Lower leg skin (tissue), 3 donors: Measurements from ENCODE around the gene CWC22.

Experiments used
- POLR2A ChIP-seq, 2 donors: fragments of 450-650 bp; IDR thresholded peaks; one replicate each; pipeline ENCODE4 v1.6.1; 2016 to 2017; ENCODE audit warnings: antibody characterized with exemption in 2 of 2, mild to moderate bottlenecking in 1 of 2, moderate library complexity in 1 of 2
- TF ChIP-seq, protein P1 (sequence below), 3 donors: fragments of 450-650 bp; IDR thresholded peaks; one replicate each; pipeline ENCODE4 v1.5.1; 2016; ENCODE audit warnings: antibody characterized with exemption in 3 of 3, mild to moderate bottlenecking in 3 of 3, moderate library complexity in 2 of 3

DNA sequence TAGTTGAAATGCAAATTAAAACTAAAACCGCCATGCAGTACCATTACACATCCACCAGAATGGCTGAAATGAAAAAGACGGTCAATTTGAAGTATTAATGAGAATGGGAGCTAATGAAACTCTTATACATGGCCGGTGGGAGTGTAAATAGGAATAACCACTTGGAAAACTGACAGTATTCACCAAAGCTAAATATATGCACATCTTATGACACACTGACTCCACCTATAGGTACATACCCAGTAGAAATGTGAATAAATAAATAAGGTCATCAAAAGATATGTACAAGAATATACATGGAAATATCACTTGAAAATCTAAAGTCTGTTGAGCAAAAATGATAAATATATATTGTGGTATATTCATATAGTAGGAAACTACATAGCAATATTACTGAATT is 57.7 kb downstream of the CWC22 start:
- TF ChIP-seq, protein P1, sequence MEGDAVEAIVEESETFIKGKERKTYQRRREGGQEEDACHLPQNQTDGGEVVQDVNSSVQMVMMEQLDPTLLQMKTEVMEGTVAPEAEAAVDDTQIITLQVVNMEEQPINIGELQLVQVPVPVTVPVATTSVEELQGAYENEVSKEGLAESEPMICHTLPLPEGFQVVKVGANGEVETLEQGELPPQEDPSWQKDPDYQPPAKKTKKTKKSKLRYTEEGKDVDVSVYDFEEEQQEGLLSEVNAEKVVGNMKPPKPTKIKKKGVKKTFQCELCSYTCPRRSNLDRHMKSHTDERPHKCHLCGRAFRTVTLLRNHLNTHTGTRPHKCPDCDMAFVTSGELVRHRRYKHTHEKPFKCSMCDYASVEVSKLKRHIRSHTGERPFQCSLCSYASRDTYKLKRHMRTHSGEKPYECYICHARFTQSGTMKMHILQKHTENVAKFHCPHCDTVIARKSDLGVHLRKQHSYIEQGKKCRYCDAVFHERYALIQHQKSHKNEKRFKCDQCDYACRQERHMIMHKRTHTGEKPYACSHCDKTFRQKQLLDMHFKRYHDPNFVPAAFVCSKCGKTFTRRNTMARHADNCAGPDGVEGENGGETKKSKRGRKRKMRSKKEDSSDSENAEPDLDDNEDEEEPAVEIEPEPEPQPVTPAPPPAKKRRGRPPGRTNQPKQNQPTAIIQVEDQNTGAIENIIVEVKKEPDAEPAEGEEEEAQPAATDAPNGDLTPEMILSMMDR (IDR thresholded peaks at IDR 0.05) = no peak
- TF ChIP-seq POLR2A (IDR thresholded peaks at IDR 0.05) = no peak
